Measurements from ENCODE around the gene GATB. TPM values are rescaled to one million over a fixed set of nuclear protein-coding genes. Genes with fewer than 3 reads are reported as not detected.
A peak's percentile ranks its signal among the peaks of the same experiment; 100 is the strongest.

The GATB gene
- total RNA-seq, 1 donor from 2014 or later = 15.7 TPM

DNA sequence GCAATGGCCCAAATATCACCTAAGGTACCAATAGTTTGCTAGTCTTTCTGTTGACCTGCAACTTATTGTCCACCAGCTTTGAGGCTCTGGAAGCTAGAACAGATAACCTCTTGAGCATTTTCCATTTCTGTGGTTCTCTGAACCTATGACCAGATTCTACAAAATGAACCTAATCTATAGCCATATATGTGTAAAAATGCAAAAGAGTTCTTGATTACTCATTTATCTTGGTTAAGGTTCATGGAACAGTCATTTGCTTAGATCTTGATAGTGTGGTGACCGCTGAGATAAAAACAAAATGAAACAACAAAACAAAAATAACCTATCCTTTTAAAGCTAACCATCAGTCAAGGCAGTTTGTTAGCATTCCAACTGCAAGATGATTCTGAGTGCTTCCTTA is 9.3 kb upstream of the GATB start:
- H3K36me3 Mint-ChIP-seq (ENCODE audit: insufficient read depth) = no peaks in the 10 kb centered on the region
- H3K4me3 Mint-ChIP-seq (ENCODE audit: low read depth) = no peak overlapping the region
- peaks cover 22% of the 10 kb centered on the region for H3K27me3 Mint-ChIP-seq
- DNase-seq (ENCODE audit: low spot score, unreplicated experiment) = no peak
- peaks cover 5% of the 10 kb centered on the region for H3K9me3 Mint-ChIP-seq (ENCODE audit: low read depth)
- TF ChIP-seq, protein P1, sequence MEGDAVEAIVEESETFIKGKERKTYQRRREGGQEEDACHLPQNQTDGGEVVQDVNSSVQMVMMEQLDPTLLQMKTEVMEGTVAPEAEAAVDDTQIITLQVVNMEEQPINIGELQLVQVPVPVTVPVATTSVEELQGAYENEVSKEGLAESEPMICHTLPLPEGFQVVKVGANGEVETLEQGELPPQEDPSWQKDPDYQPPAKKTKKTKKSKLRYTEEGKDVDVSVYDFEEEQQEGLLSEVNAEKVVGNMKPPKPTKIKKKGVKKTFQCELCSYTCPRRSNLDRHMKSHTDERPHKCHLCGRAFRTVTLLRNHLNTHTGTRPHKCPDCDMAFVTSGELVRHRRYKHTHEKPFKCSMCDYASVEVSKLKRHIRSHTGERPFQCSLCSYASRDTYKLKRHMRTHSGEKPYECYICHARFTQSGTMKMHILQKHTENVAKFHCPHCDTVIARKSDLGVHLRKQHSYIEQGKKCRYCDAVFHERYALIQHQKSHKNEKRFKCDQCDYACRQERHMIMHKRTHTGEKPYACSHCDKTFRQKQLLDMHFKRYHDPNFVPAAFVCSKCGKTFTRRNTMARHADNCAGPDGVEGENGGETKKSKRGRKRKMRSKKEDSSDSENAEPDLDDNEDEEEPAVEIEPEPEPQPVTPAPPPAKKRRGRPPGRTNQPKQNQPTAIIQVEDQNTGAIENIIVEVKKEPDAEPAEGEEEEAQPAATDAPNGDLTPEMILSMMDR (IDR thresholded peaks at IDR 0.05; ENCODE audit: unreplicated experiment) = no peak
- no peak overlapping the region for H3K27ac Mint-ChIP-seq
- no peaks in the 10 kb centered on the region for H3K4me1 Mint-ChIP-seq (ENCODE audit: low read depth)

GRCh38 chr4:151768835-151769234 is 8.0 kb upstream of the GATB start:
- Mint-ChIP-seq H3K4me1 (ENCODE audit: low read depth) (no peaks in the 10 kb centered on the region), H3K4me3 (ENCODE audit: low read depth) (no peak overlapping the region), H3K36me3 (ENCODE audit: insufficient read depth) (no peaks in the 10 kb centered on the region), H3K27ac (no peak overlapping the region), H3K27me3 (peaks cover 31% of the 10 kb centered on the region), H3K9me3 (ENCODE audit: low read depth) (no peaks in the 10 kb centered on the region)
- DNase-seq (ENCODE audit: low spot score, unreplicated experiment) = no peak
- TF ChIP-seq, protein P1 (IDR thresholded peaks at IDR 0.05; ENCODE audit: unreplicated experiment) = no peak

DNA sequence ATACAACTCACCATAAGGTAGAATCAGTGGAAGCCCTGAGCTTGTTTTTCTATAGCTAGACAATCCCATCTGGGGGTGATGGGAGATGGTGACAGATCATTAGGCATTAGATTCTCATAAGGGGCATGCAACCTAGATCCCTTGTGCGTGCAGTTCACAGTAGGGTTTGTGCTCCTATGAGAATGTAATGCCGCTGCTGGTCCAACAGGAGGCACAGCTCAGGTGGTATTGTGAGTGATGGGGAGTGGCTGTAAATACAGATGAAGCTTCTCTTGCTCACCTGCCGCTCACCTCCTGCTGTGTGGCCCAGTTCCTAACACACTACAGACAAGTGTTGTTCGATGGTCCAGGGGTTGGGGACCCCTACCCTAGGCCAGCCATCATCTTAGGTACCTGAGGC is 5.9 kb upstream of the GATB start:
- Mint-ChIP-seq H3K4me3 (ENCODE audit: low read depth) (no peak overlapping the region), H3K27ac (no peak overlapping the region), H3K9me3 (ENCODE audit: low read depth) (no peaks in the 10 kb centered on the region), H3K4me1 (ENCODE audit: low read depth) (no peaks in the 10 kb centered on the region), H3K36me3 (ENCODE audit: insufficient read depth) (no peaks in the 10 kb centered on the region), H3K27me3 (peaks cover 39% of the 10 kb centered on the region)
- DNase-seq (ENCODE audit: low spot score, unreplicated experiment) = no peak
- TF ChIP-seq, protein P1 (IDR thresholded peaks at IDR 0.05; ENCODE audit: unreplicated experiment) = peak; percentile 15

DNA sequence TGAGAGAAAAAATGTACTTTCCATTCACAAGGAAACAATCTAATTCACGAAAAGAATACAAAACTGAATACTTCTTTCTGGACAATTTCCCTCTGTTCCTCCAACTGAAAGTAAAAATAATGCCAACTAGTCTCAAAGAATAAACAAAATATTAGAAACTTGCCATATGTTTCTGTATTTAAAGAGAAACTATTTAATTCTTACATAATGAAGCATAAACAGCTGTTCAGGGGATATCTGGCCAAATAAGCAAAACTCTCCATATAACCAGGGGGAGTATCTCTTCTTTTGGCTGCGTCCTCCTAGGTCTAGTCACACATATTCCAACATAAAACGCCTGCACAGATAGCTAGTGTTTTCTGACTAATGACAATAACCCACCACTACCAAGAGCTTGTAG is 805 bp downstream of the GATB start:
- peak overlapping the region; percentile 99 for H3K27ac Mint-ChIP-seq
- H3K27me3 Mint-ChIP-seq = peaks cover 20% of the 10 kb centered on the region
- TF ChIP-seq, protein P1 (IDR thresholded peaks at IDR 0.05; ENCODE audit: unreplicated experiment) = no peak
- H3K4me1 Mint-ChIP-seq (ENCODE audit: low read depth) = peaks cover 6% of the 10 kb centered on the region
- H3K9me3 Mint-ChIP-seq (ENCODE audit: low read depth) = no peaks in the 10 kb centered on the region
- H3K4me3 Mint-ChIP-seq (ENCODE audit: low read depth) = peak overlapping the region; percentile 94
- peaks cover 1% of the 10 kb centered on the region for H3K36me3 Mint-ChIP-seq (ENCODE audit: insufficient read depth)
- no peak for DNase-seq (ENCODE audit: low spot score, unreplicated experiment)

GRCh38 chr4:151753056-151753455 is 7.8 kb downstream of the GATB start:
- no peak overlapping the region for H3K4me3 Mint-ChIP-seq (ENCODE audit: low read depth)
- H3K27me3 Mint-ChIP-seq = no peaks in the 10 kb centered on the region
- no peaks in the 10 kb centered on the region for H3K9me3 Mint-ChIP-seq (ENCODE audit: low read depth)
- DNase-seq (ENCODE audit: low spot score, unreplicated experiment) = no peak
- TF ChIP-seq, protein P1 (IDR thresholded peaks at IDR 0.05; ENCODE audit: unreplicated experiment) = no peak
- H3K36me3 Mint-ChIP-seq (ENCODE audit: insufficient read depth) = peaks cover 4% of the 10 kb centered on the region
- no peak overlapping the region for H3K27ac Mint-ChIP-seq
- no peaks in the 10 kb centered on the region for H3K4me1 Mint-ChIP-seq (ENCODE audit: low read depth)
